Tibial nerve (tissue), 4 donors: ENCODE results near the gene SERPINB2. TPM values are rescaled to one million over a fixed set of nuclear protein-coding genes. Genes with fewer than 3 reads are reported as not detected.

Source experiments
- DNase-seq, 2 donors: peaks; one replicate each; pipeline ENCODE4 v3.0.0-alpha.2; 2019; ENCODE audit warnings: low spot score in 2 of 2
- H3K27ac ChIP-seq, 4 donors: fragments of 200-600 bp; sonication (generic) in 3 of 4; one replicate each; pipeline ENCODE4 v1.5.1; 2017 to 2019; ENCODE audit warnings: mild to moderate bottlenecking in 1 of 4
- H3K27me3 ChIP-seq, 2 donors: fragments of 200-600 bp; sonication (generic) in 1 of 2; one replicate each; pipeline versions ENCODE4 v1.5.1 to v1.6.0; 2017 to 2019
- H3K36me3 ChIP-seq, 3 donors: fragments of 200-600 bp; sonication (generic); one replicate each; pipeline ENCODE4 v1.5.1; 2018 to 2019
- H3K4me1 ChIP-seq, 4 donors: fragments of 200-600 bp; sonication (generic) in 3 of 4; one replicate each; pipeline ENCODE4 v1.5.1; 2017 to 2019
- H3K4me3 ChIP-seq, 4 donors: fragments of 200-600 bp; sonication (generic) in 3 of 4; one replicate each; pipeline ENCODE4 v1.5.1; 2017 to 2019; ENCODE audit warnings: mild to moderate bottlenecking in 1 of 4, moderate library complexity in 1 of 4
- H3K9me3 ChIP-seq, 4 donors: fragments of 200-600 bp; sonication (generic) in 3 of 4; one replicate each; pipeline ENCODE4 v1.5.1; 2017 to 2019
- CTCF ChIP-seq, 5 experiments: fragments of 200-600 bp in 3 of 5; fragments of 450-650 bp in 2 of 5; sonication (generic) in 3 of 5; IDR thresholded peaks; one replicate each; pipeline ENCODE4 v1.5.1; 2016 to 2019; ENCODE audit warnings: antibody characterized with exemption in 5 of 5, mild to moderate bottlenecking in 3 of 5, moderate library complexity in 2 of 5
- EP300 ChIP-seq, 2 donors: sonication (generic); formaldehyde crosslinking; IDR thresholded peaks; one replicate each; pipeline ENCODE4 v1.6.1; 2017; ENCODE audit warnings: antibody characterized with exemption in 2 of 2, mild to moderate bottlenecking in 1 of 2
- POLR2A ChIP-seq, 2 donors: fragments of 450-650 bp; IDR thresholded peaks; one replicate each; pipeline ENCODE4 v1.6.1; 2017; ENCODE audit warnings: antibody characterized with exemption in 2 of 2, mild to moderate bottlenecking in 2 of 2, moderate library complexity in 2 of 2
- WGBS, 2 donors: methylation state at CpG; one replicate each; pipeline ENCODE4 v1.1.5; 2018; 5-methylcytosine and 5-hydroxymethylcytosine counted together
- total RNA-seq, 4 donors: library from RNA; depleted of rRNA; stranded (reverse); fragments of >200 nt; gene quantifications; one replicate each; pipeline ENCODE4 v1.1.0, GENCODE V29; 2016

SERPINB2 gene
- total RNA-seq, 4 donors from 2014 or later = not detected

GRCh38 chr18:63883617-63884016 lies 3.9 kb upstream of the SERPINB2 start:
- DNase-seq = no peak

GRCh38 chr18:63888470-63889190 lies 1.1 kb downstream of the SERPINB2 start:
- no peaks in the 10 kb centered on the region for H3K9me3 ChIP-seq
- H3K4me3 ChIP-seq = no peak overlapping the region
- H3K27me3 ChIP-seq = no peaks in the 10 kb centered on the region
- H3K36me3 ChIP-seq = no peaks in the 10 kb centered on the region
- WGBS, 2 donors = 0 to 5% methylated on average over 1 of the region's 1 CpG
- no peak for DNase-seq
- H3K27ac ChIP-seq = no peak overlapping the region
- H3K4me1 ChIP-seq = no peaks in the 10 kb centered on the region
- no peak for TF ChIP-seq EP300 (IDR thresholded peaks at IDR 0.05)
- TF ChIP-seq POLR2A (IDR thresholded peaks at IDR 0.05) = no peak
- TF ChIP-seq CTCF (IDR thresholded peaks at IDR 0.05) = no peak

More at GRCh38 chr18:63883617-63884016, 3.9 kb upstream of the SERPINB2 start:
- Histone ChIP-seq H3K36me3 (no peaks in the 10 kb centered on the region), H3K4me1 (no peaks in the 10 kb centered on the region), H3K9me3 (no peaks in the 10 kb centered on the region), H3K27ac (no peak overlapping the region), H3K27me3 (no peaks in the 10 kb centered on the region), H3K4me3 (no peak overlapping the region)
- TF ChIP-seq CTCF (IDR thresholded peaks at IDR 0.05) = no peak
- TF ChIP-seq EP300 (IDR thresholded peaks at IDR 0.05) = no peak
- no peak for TF ChIP-seq POLR2A (IDR thresholded peaks at IDR 0.05)

- no peak overlapping the region for H3K4me3 ChIP-seq
- DNase-seq = no peak
- no peaks in the 10 kb centered on the region for H3K9me3 ChIP-seq
- H3K36me3 ChIP-seq = no peaks in the 10 kb centered on the region
- TF ChIP-seq CTCF (IDR thresholded peaks at IDR 0.05) (no peak), EP300 (IDR thresholded peaks at IDR 0.05) (no peak), POLR2A (IDR thresholded peaks at IDR 0.05) (no peak)
- H3K4me1 ChIP-seq = no peaks in the 10 kb centered on the region
- H3K27ac ChIP-seq = no peak overlapping the region
- WGBS, 2 donors = 79 to 88% methylated on average over 2 of the region's 2 CpGs
- H3K27me3 ChIP-seq = no peaks in the 10 kb centered on the region
These were observed 2.1 kb downstream of the SERPINB2 start for GRCh38 chr18:63889626-63890025.

GRCh38 chr18:63890237-63890949 lies 2.9 kb downstream of the SERPINB2 start:
- no peaks in the 10 kb centered on the region for H3K4me1 ChIP-seq
- WGBS, 2 donors = 82 to 88% methylated on average over 6 of the region's 6 CpGs
- H3K9me3 ChIP-seq = no peaks in the 10 kb centered on the region
- H3K36me3 ChIP-seq = no peaks in the 10 kb centered on the region
- no peaks in the 10 kb centered on the region for H3K27me3 ChIP-seq
- TF ChIP-seq EP300 (IDR thresholded peaks at IDR 0.05) = no peak
- no peak for TF ChIP-seq POLR2A (IDR thresholded peaks at IDR 0.05)
- DNase-seq = no peak
- H3K27ac ChIP-seq = no peak overlapping the region
- no peak overlapping the region for H3K4me3 ChIP-seq

- no peak overlapping the region for H3K27ac ChIP-seq
- WGBS, 2 donors = 75 to 81% methylated on average over 5 of the region's 5 CpGs
- H3K4me1 ChIP-seq = no peaks in the 10 kb centered on the region
- no peaks in the 10 kb centered on the region for H3K9me3 ChIP-seq
- no peak overlapping the region for H3K4me3 ChIP-seq
- H3K27me3 ChIP-seq = no peaks in the 10 kb centered on the region
- no peak for DNase-seq
- no peak for TF ChIP-seq CTCF (IDR thresholded peaks at IDR 0.05)
- no peak for TF ChIP-seq EP300 (IDR thresholded peaks at IDR 0.05)
- no peak for TF ChIP-seq POLR2A (IDR thresholded peaks at IDR 0.05)
- no peaks in the 10 kb centered on the region for H3K36me3 ChIP-seq
These were observed 3.4 kb downstream of the SERPINB2 start for GRCh38 chr18:63890950-63891304.
